NCI-H1694 treated with DMSO at 0.1 percent for 48 hours (cell line): ENCODE measurements around the gene RIMS3.
"Not testable (repeated sequence)": the region's sequence is repeated elsewhere in the genome, so short reads cannot be mapped to it uniquely, and the experiment has no call there.

Source experiments
- DNase-seq: peaks from one replicate; lab custom pipeline; 2025; lab: John Stamatoyannopoulos, UW

The RIMS3 gene

DNA sequence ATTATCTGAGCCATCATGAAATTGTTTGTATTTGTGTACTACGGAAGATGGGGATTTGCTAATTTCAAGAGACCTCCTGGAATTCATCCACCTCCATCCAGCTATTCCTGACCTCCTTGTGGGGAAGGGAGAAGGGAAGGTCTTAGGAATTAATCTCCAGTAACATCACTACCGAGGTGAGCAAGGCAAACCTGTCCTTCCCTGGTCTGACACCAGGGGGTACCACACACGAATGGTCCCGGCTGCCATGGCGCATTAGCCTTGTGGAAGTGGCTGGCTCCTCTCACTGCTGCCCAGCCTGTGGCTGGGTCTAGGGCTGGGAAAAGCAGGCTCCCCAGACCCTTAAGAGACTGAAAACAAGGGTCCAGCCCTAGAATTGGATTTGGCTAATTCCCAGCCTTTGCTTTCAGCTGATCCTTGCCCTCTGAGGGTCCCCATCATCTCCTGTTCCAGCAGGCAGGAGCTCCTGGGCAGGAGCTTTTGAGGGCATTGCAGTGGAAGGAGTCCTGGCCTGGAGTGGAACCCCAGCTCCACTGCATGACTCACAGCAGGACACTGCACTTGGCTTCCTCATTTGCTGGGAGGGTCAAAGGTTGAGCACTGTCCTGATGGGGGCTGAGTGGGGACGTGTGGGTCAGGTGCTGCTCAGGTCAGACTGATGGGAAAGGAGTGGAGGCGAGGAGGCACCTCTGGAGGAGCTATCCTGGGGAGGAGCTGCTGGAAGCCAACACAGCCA lies 34.8 kb downstream of the RIMS3 start:
- no peak for DNase-seq

- not testable (repeated sequence) for DNase-seq
These were observed 35.9 kb downstream of the RIMS3 start for GRCh38 chr1:40629546-40629945.

DNA sequence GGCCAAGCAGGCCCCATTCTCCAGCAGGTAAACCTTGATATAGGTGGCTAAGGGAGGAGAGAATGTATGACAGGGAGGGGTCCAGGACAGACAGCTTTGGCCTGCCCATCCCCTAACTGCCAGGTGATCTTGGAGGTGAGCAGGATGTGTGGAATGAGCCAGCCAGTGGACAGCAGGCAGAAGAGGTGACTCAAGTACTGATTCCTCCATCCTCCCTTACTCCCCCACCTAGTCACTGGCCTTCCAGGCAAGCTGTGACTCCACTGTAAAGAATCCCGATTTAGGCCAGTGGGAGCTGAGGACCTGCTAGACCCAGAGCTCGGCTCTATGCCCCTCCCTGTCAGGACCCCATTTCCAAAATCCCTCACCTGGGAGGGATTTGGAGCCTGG lies 36.6 kb downstream of the RIMS3 start:
- no peak for DNase-seq

GRCh38 chr1:40627987-40628902 lies 37.2 kb downstream of the RIMS3 start:
- no peak for DNase-seq

DNA sequence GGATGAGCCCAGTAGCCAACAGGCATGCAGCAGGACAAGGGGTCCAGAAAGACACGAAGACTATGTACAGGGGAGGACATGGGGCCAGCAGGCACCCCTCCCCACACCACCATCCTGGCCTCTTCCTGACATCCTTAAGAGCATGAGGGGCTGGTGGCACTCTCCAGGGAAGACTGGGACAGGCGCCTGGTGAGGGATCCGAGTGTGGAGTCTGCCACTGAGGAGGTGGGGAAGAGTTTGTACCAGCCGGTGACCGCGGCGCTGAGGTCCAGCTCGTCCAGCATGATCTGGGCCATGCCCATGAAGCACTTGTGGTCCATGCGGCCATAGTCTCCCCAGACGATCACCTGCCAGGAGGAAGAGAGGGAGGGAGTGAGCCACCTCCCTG lies 39.1 kb downstream of the RIMS3 start:
- DNase-seq: no peak

DNA sequence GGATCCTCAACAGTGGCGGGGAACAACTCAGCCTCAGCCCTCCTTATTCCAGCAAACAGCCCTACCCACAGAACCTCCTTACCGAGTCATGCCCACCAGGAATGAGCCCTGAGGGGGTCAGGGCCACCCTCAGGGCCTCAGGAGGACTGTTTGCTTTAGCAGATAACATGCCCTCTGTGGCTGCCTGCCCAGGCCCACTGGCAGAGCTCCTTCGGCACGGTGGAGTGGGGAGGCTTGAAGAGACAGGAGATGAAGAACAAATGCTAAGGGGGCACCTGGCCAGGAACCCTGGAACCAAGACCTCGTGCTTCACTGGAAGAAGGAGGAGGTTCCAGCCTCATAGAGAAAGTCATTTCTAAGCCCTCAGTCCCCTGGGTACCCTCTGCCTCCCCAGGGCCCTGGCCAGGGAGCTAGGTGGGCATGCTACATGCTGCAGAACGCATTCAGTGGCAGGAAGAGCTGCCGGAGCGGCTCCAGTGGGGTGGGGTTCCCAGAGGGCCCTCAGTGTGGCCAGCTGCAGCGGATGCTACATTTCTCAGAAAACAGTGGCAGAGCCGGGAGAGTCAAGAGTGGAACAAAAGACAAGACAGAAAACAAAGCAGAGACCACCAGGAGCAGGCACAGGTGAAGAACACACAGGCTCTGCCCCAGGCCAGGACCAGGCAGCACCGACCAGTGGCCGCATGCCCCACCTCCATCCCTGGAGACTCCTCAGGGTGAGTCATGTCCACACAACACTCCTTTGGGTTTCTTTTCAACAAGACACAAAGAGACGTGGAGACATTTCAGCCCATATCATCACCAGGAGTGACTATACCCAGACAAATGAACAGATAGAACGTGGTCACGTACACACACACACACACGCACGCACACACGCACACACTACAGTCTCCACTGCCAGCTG lies 39.8 kb downstream of the RIMS3 start:
- no peak for DNase-seq

DNA sequence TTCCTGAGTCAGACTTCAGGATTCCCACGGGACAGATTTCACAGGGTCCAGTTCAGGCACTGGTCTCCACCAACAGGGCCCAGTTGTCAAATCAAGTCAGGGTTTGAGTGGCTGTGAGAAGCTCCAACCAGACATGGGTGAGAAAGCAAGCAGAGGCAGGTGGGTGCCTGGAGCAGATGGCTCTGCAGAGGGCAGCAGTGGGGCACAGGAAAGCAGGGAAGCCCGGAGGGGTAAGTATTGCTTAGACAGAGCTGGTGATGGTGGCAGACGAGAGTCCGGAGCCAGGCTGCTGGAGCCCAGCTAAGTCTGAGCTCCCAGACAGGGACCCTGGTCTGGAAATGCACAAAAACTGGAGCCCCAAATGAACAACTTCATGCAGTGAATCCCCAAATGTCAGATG lies 40.4 kb downstream of the RIMS3 start:
- peak; percentile 26 for DNase-seq

DNA sequence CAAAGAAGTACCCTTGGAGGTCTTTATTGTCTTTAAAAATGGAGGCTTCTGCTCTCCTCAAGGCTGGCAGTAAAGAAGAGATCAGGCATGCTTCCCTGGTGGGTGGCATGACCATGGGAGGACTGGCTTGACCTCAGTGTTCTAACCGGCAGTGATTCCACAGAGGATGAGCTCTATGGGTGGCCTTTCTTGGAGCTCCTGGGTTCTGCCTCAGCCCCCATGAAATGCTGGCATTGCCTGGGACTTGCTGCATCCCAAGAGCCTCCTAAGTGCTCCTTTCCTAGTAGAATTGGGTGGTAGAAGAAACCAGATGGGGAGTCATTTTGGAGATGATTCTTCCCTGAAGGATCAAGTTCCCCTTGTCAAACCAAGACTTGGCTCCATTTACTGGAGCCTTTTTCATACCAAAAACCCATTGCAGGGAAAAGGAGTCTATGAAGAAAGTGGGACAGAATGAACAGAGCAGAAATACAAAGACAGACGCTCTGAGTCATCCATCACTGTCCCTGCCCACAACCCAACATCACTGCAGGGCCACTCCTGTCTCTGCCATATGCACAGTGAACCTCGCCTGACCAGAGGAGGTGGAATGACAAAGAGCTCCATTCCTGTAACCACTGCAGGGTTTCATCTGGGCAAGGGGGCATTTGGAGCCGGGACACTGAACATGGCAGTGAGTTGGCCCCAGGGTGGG lies 42.4 kb downstream of the RIMS3 start:
- DNase-seq: no peak

DNA sequence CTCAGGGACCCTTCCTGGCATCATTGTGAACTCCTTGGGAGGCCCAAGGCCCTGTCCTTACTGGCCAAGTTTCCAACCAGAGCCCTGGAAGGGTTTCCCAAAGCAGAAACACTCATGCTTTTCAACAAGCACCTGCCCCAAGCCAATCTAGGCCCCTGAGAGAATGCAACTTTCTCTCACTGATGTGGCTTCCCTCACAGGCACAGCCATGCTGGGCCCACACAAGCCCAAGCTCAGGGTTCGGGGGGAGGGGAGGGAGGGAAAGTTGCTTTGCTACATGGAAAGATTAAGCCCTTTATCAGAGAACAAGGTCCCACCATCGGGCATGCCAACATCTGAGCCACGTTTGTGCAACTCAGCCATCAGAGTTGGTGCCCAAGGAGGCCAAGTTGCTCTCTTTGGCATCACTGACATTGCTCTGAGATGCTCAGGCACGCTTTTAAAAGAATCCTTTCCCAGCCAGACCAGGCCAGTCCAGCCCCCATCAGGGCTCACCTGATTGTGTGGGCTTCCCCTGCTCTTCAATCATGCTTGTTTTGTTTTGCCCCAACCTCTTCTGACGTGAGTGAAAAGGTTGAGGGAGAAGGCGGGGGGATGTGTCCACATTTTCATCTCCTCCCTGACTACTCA lies 43.5 kb downstream of the RIMS3 start:
- no peak for DNase-seq

DNA sequence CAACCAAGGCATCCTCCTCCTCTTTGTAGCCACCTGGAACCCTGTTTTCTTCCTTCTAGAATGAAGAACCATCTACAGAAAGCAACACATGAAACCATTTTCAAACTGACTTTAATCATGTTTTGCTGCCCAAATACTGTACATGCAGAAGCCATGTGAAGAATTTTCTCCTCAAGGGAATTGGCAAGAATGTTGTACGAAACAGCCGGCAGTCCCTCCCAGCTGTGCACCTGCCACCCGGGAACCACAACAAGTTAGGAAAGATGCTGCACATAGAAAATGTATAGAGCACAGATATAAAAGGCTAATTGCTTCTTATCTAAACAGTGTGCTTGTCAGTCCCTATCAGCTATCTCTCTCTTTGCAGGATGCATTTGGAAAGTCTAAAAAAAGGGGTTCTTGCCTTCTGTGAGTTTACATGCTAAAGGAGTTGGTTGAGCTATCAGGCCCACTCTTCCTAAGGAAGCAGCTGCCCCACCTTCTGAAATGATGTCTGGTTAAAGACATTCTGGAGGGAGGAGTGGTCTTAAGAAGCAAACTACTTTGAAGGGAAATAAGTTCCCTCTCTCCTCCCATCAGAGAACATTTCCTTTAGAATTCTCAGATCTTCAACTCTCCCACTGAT lies 44.8 kb downstream of the RIMS3 start:
- no peak for DNase-seq

GRCh38 chr1:40620150-40620549 lies 45.3 kb downstream of the RIMS3 start:
- DNase-seq: no peak

GRCh38 chr1:40618108-40618507 lies 47.4 kb downstream of the RIMS3 start:
- no peak for DNase-seq

DNA sequence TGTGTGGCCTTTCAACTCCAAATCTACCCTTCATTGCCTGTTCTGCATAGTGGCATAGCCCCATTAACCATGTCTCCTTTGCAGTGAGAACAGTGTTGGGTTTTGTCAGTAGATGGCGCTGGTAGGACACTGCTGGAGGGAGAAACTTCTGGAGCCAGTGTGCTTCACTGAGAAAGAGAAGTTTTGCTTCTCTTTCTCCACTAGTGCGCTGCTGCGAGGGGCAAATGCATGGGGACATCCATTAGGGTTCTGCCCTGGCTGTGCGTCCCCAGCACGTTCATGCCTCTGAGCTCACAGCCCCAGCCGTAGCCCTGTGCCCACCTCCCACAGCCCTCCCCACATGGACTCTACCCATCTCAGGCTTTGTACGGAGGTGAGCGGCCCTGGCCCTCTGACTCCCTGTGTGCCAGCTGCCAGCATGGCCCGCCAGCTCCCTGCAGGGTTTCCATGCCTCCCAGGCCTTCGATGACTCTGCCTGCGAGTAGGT lies 53.1 kb downstream of the RIMS3 start:
- peak; percentile 57 for DNase-seq

DNA sequence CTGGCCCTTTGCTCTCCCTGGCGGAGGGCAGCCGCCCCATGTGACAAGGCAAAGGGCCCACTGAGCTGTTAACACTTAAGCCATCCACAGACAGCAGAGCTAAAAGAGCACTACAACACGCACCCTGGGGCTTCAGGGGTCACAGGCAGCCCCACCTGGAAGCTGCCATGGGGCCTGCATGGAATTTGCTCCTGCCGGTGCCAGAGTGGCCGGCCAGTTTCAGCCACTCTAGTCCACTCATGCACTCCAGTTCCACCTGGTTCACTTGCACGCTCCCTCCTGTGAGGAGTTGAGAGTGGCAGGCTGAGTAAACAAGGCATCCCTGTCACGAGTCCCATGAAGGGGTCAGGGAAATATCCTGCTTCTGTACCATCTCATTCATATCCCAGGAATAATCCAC lies 55.3 kb downstream of the RIMS3 start:
- no peak for DNase-seq

- no peak for DNase-seq
These were observed 57.6 kb downstream of the RIMS3 start for GRCh38 chr1:40607921-40608320.

DNA sequence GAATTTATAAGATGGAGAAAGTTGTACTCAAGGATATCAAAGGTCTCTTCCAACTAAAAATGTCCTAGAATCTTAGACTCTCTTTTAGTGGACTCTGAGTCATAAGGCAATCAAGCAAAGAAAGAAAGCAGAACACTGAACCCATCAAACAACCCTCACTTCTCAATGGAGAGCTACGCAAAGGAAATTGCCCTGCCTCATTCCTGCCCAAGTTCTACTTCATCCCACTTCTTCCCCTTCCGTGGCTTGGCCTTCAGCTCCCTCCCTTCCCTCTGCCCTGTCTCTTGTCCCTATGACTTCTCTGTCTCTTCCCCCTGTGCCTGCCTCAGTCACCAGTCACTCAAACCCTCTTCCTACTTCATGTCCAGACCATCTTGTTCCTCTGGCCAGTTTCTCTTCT lies 58.5 kb downstream of the RIMS3 start:
- DNase-seq: no peak

- DNase-seq: no peak
These were observed 59.3 kb downstream of the RIMS3 start for GRCh38 chr1:40606194-40606593.

DNA sequence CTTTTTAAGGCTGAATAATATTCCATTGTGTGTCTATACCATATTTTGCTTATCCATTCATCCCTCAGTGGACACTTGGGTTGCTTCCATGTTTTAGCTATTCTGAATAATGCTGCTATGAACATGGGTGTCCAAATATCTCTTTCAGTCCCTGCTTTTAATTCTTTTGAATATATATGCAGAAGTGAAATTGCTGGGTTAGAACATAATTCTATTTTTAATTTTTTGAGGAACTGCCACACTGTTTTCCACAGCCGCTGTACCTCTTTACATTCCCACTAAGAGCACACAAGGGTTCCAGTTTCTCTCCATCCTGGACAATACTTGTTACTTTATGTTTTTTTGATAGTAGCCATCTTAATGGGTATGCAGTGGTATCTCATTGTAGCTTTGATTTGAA lies 65.6 kb downstream of the RIMS3 start:
- no peak for DNase-seq

GRCh38 chr1:40595623-40596022 lies 69.9 kb downstream of the RIMS3 start:
- no peak for DNase-seq

GRCh38 chr1:40594187-40594531 lies 71.3 kb downstream of the RIMS3 start:
- no peak for DNase-seq
